Cortex of kidney (tissue), 1 donor: ENCODE results near the gene SHISA7.

Experiments used
- DNase-seq: peaks from one replicate; lab custom pipeline; 2025; lab: John Stamatoyannopoulos, UW

SHISA7 gene

DNA sequence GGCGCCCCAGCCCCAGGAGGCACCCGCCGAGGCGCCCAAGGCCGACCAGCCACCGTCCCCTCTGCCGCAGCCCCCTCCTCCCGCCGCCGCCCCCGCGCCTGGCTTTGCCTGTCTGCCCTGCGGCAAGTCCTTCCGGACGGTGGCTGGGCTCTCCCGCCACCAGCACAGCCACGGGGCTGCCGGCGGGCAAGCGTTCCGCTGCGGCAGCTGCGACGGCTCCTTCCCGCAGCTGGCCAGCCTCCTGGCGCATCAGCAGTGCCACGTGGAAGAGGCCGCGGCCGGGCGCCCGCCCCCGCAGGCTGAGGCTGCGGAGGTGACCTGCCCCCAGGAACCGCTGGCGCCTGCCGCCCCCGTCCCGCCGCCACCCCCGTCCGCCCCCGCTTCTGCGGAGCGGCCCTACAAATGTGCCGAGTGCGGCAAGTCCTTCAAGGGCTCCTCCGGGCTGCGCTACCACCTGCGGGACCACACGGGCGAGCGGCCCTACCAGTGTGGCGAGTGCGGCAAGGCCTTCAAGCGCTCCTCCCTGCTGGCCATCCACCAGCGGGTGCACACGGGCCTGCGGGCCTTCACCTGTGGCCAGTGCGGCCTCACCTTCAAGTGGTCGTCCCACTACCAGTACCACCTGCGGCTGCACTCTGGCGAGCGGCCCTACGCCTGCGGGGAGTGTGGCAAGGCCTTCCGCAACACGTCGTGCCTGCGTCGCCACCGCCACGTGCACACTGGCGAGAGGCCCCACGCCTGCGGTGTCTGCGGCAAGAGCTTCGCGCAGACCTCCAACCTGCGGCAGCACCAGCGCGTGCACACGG lies 39.3 kb upstream of the SHISA7 start:
- DNase-seq: no peak

GRCh38 chr19:55481794-55482155 lies 38.7 kb upstream of the SHISA7 start:
- DNase-seq: no peak

GRCh38 chr19:55481148-55481793 lies 38.2 kb upstream of the SHISA7 start:
- DNase-seq: no peak

DNA sequence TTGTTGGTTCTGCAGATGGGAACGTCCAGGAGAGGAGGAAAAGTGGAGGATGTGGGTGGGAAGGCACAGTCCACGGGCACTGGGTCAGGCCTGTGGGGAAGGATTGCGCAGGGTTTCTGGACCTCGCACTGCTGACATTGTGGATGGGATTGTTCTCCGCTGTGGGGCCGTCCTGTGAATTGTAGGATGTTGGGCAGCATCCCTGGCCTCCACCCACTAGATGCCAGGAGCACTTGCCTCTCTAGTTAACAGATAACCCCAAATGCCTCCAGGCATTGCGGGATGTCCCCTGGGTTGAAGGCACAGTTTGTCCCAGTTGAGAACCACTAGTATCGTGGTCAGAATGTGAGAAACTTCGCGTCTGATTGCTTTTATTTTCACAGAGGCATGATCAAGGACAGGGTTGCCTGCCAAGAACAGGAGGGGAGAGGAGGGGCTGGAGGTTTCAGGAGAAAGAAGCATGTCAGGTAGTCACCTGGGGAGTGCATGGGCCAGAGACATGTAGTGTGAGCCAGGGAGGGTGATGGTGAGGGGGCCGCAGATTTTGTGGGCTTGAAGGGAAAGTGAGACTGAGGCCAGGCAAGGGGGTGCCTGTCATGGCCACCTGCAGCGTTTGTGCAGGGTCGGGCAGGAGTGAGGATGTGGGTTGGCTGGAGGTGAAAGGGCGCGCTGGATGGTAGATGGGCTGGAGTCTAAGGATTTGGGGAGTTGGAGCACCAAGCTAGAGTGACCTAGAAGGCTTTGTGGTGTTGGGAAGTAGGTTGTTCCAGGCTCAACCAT lies 36.5 kb upstream of the SHISA7 start:
- no peak for DNase-seq

- DNase-seq: no peak
These were observed 35.9 kb upstream of the SHISA7 start for GRCh38 chr19:55479045-55479444.

- DNase-seq: no peak
These were observed 35.3 kb upstream of the SHISA7 start for GRCh38 chr19:55478364-55478763.

DNA sequence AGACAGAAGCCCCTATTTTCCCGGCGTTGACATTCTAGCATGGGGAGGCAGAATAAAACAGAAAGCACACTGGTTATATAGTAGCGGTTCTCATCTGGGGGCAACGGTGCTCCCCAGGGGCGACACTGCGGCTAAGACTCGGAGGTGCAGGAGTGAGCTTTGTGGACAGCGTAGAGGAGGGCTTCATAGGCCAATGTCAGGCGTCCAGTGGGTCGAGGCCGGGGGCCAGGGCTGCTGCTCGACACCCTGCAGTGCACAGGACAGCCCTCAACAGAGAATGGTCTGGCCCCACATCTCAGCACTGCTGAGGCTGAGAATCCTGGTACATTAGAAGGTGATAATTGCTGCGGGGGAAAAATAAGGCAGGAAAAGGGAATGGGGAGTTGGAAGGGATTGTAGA lies 34.8 kb upstream of the SHISA7 start:
- DNase-seq: no peak

- no peak for DNase-seq
These were observed 33.1 kb upstream of the SHISA7 start, which contains the start of gene ZNF628 for GRCh38 chr19:55476100-55476775. Gene ZNF628, plus strand, starts transcription at chr19:55476617. Its CDS starts 3,294 bp downstream, at chr19:55479911.

GRCh38 chr19:55474269-55475265 lies 31.5 kb upstream of the SHISA7 start:
- no peak for DNase-seq

DNA sequence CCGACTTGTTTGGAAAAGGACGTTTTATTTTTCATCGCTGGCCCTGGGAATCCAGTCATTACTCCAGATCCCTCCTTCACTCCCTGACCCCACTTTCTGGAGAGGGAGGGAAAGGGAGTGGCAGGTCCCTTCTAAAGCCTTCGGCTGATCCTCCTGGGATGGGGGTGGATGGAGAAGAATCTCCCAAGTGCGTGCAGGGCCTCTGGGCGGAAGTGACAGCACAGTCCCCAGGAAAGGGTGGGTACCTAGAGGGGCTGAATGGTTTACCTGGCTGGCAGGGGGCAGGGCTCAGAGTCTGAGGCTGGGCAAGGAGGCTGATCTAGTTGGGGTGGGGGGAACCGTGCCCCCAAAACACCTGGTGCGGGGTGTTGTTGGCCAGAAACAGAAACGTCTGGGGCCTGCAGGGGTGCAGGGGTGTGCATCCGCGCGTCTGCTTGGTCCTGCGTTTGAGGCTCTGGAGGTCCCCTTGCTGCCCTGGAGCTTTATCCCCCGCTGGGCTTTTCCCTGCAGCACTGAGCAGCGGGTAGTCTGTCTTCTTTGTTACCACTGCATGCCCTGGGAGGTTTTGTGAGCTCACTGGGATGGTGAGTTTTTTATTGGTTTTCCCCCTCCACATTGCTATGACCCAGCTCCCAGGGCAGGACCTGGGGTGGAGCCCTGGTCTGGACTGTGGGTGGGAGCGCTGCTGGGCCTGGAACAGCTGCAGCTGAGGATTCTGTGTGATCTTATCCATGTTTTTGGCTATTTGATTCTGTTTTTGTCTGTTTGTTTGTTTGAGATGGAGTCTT lies 30.3 kb upstream of the SHISA7 start:
- DNase-seq: no peak

- no peak for DNase-seq
These were observed 29.4 kb upstream of the SHISA7 start for GRCh38 chr19:55472463-55472862.

GRCh38 chr19:55471266-55471665 lies 28.2 kb upstream of the SHISA7 start:
- DNase-seq: no peak

GRCh38 chr19:55468054-55468393 lies 24.9 kb upstream of the SHISA7 start:
- DNase-seq: no peak

DNA sequence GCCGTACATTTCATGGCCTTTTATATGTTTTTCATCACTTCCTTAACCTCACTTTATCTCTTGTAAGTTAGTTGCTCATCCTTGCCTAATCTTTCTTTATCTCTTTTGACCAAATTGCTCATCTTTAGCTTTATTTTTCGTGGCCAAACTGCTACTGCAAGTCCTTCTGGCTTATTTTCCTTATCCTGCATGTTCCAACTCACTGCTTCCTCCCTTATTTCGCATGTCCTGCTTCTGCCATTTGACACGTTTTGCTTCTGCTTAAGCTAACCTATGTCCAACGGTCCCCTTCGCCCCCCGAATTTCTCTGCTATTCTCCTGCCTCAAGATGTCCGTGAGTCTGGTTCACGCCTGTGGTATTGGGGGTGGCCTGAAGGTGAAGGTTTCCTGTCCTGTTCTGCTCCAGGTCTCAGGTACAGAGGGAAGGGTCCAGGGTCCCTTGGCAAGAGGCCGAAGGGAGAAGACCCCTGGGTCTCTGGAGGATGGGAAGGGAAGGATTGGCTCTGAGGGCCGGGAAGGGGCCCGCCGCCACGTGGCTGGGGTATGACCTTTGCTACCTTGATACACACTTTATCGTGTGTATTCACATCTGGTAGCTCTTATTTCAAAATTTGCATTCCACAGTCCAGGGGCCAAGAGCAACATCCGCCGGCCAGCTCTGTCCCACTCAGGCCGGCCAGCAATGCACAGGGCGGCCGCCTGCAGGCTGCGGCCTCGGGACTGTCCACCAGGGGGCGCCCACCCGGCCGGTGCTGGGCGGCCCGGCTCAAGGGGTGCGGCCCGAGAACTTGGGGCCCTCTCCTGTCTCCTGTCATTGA lies 24.3 kb upstream of the SHISA7 start:
- no peak for DNase-seq

- no peak for DNase-seq
These were observed 23.1 kb upstream of the SHISA7 start for GRCh38 chr19:55466241-55466614.

DNA sequence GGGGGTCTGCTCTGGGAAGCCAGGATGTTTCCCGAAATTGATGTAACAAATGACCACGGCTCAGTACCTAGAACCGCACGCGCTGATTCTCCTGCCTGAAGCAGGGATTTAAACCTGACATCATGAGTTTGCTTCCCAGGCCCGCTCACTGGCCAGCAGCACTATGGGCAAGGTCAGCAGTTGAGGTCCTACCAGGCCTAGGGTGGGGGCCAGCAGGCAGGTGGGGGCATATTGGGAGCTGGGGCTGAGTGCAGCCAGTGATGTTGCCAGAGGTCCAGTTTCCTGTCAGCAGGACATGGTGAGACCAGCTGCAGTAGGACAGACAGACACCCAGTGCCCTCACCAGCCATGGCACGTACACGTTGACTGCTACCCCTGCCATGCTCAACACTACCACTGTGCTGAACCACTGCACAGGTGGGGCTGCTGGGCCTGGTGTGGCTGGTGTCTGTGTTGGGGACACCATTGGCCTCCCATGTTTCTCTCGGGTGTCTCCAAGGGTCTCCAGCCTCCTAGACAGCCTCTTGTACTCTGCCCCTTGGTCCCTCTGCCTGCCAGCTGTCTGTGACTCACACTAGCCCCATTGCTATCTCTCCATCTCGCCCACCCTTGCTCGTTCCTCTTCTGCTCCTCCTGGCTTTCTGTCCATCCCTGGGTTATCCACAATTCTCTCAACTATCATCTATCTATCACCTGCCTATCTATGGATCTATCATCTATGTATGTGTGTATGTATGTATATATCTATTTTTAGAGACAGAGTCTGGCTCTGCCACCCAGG lies 22.6 kb upstream of the SHISA7 start:
- no peak for DNase-seq

GRCh38 chr19:55464662-55465054 lies 21.6 kb upstream of the SHISA7 start, which contains the start of gene C19orf85:
Gene C19orf85, minus strand, starts transcription at chr19:55464751. Its CDS starts 197 bp downstream, at chr19:55464554.
- no peak for DNase-seq

DNA sequence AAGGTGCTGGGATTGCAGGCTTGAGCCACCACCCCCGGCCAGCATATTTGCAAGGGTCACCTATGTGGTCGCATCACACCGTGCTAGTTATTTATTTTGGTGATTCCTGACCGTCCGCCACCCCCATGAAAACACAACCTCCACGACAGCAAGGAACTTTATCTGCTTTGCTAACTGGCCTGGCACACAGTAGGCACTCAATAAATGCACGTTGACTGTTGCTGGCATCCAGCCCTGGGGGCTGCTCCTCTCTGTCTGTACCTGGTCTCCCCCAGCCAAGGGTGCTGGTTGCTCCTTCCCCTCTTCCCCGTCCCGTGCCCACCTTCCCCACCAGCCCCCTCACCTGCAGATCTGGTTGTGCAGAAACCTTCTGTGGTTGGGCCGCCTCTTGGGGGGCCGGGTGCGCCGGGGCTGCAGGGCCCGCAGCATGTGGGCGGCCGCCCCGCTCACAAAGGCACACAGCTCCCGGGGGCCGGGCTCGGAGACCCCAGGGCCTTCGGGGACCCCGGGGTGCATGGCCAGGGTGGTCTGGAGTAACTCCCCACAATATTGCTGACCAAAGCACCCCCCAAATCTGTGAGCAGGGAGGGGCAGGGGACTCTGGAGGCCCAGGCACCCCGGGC lies 21.1 kb upstream of the SHISA7 start:
- DNase-seq: no peak
